HG03469 (cell line): ENCODE measurements around the gene TPH1.

Experiments
- ATAC-seq: cut with Tn5 transposase; IDR thresholded peaks from one replicate; pipeline ENCODE4 v1.9.1; 2021; ENCODE audit warnings: mild to moderate bottlenecking, moderate library complexity, moderate number of reproducible peaks; ENCODE audit not compliant: unreplicated experiment

TPH1 gene

DNA sequence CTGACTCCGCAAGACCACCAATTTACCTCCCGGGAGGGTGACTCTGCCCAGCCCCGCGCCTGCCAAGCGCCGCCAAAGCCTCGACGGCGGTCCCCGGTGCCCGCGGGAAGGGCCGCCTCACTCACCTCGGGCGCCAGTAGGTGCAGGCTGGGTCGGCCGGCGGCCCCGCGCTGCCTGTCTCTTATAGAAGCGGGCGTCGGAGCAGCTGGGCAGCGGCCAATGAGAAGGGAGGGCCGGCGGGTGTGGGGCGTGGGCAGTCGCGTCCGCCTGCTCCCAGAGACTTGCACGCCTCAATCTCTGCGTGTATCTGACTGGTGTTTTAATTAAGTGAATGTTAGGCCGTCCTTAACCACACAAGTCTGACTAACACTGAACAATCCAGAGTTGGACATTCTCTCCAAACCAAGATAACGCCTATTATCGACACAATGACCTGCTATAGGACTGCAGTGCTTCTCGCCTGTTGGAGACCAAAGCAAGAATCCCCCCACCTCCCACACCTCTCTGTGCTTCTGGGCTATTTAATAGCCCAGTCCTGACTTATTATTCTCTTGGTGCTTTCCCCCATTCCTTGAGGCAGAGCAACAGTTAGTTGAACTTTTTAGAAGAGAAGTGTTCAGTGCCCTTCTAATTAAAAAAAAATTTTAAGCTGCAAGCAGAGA, at the start of gene TPH1:
Gene TPH1, minus strand, starts transcription at position 154 of the 662 bp plus-strand sequence. CDS start 5,507 bp downstream, outside the sequence.
- ATAC-seq: no peak

GRCh38 chr11:18093959-18094358, 47.9 kb upstream of the TPH1 start:
- ATAC-seq: no peak

- no peak for ATAC-seq
These were observed 45.7 kb upstream of the TPH1 start for GRCh38 chr11:18091731-18092130.

- ATAC-seq: no peak
These were observed 42.9 kb upstream of the TPH1 start for GRCh38 chr11:18088966-18089365.

DNA sequence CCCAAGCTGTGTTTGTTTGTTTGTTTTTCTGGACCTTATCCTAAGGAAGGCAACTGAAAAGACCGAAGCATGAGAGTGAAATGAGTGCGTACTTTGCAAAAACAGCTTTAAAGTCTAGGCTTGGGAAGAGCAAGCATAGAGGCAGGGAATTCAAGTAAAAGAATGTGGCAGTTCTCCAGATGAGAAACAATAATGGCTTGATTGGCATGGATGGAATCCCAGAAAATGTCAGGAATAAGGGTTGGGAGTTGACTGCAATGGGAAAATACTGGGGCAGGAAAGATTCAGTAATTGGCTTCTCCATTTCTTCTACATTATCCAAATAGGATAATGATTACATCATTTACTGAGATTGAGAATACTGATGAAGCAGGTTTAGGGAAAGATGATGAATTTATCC, 42.3 kb upstream of the TPH1 start:
- no peak for ATAC-seq

DNA sequence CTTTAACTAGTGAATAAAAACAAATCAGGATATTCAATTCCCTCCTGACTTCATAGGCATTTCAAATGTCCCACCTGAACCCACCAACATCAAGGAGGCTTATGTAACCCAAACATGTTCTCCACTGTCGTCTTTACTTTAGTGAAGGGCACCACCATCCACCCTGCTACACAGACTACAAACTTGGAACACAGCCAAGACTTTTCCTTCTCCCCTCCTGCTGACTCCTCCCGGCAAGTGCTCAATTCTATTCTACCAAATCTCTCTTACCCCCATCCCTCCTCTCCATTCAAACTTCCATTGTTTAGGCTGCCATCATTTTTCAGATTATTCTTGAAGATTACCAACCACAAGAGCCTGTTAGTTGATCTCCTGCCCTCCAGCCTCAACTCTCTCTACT, 35.5 kb upstream of the TPH1 start:
- ATAC-seq: no peak

DNA sequence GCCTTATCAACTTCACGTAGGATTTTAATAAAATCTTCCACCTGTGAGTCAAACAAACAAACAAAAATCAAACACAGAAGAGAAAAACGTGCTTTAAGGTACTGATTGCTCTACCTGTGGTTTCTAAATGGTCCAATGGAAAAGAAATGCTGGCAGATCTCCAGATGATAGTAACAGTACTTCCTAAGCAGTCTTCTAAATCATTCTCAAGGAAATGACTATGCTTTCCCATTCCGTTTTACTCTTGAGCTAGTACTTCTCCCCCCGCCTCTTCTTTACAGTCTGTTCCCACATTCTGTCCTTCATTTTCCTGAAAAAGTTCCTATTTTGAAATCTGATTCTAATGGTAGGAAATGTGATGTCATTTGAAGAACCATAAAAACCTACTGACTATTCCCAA, 34.4 kb upstream of the TPH1 start:
- no peak for ATAC-seq

DNA sequence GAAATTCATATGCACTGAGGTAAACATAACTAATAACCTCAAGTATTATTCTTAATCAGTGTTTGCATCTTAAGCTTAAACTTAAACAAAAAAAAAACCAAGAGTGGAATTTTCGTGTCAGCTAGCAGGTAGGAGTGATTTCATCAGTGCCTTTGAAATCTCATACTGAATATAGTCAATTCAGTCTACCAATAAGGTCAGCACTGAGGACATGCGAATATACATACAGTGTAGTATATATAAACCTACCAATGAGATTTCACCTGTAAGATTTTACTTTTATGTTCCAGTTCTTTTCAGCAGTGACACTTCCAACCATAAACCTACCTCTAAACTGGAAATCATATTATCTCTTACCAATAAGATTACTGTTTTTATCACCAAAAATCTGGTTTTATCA, 32.8 kb upstream of the TPH1 start:
- no peak for ATAC-seq

DNA sequence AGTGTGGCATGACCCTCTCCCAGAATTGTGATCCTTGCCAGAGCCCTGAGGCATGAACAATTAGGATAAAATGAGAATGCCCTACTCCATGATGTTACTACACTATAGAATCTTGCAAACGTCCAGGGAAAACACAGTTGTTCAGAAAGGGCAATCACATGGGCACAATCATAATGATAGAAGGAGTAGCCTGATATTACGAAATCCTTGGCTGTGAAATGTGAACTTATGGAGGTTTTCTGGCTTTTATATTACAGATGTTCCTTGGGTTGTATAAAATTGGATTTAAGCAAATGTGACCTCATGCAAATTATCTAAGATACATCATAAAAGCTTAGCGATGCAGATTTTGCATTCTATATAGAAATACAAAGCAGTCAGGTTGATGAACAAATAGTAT, 29.4 kb upstream of the TPH1 start:
- no peak for ATAC-seq

- no peak for ATAC-seq
These were observed 25.1 kb upstream of the TPH1 start for GRCh38 chr11:18071098-18071705.

GRCh38 chr11:18067372-18067771, 21.3 kb upstream of the TPH1 start:
- no peak for ATAC-seq

DNA sequence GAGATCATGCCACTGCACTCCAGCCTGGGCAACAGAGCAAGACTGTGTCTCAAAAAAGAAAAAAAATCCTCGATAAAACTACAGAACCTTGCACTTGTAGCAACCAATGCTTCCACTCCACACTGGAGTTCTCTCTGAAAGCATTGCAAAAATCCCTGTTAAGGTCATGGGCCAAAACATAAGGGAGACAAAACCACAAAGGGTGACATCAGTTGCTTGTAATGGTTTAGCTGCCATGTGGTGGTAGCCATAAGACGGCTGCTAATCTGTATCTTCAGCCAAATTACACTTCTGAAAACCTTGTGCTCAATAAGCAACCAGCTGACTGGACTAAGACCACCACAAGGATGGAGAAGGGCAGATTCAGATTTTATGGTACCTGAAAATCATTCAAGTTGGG, 20.6 kb upstream of the TPH1 start:
- no peak for ATAC-seq

- ATAC-seq: no peak
These were observed 19.5 kb upstream of the TPH1 start for GRCh38 chr11:18065572-18065971.

DNA sequence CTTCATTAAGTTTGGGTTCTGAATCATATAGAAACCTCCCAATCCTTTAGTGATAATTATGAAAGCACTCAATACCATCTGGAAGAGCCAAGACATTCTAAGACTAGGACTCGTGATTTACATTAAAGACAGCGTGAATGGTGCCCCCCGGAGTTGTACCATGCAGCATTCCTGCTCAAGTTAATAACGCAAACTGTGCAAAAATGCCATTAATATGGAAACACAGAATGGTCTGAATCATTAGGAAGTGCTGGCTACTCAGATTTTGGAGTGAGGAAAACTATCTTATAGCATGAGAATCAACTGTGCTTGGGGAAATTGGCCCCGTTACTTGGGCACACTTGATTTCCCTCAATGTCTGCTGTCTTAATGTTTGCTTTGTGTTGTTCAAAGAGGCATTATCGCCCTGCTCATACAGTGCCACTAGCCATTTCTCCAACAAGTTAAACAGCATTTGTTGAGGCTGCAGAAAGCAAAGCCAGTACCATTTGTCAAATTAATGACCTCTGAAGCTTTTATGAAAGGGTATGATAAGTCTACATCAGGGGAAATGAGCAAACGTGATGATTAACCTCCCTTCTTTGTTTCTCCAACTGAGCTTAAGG, 18.5 kb upstream of the TPH1 start:
- ATAC-seq: no peak

- no peak for ATAC-seq
These were observed 17.9 kb upstream of the TPH1 start for GRCh38 chr11:18063862-18064434.

DNA sequence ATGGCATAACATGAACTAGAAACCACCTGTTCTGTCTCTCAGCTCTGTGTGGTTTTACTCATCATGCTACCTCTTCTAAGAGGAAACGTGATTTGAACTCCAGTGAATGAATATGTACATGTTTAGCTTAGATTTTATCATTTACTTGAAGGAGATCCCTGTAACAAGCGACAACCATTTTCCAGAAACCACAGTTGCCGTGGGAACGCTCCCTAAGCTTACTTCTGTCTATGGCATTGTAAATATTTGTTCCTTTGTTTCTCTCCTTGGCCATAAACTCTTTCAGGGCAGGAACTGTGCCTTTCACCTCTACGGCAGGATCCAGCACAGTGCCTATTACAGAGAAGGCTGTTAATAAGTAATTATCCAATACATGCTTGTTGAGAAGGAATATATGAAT, 17.1 kb upstream of the TPH1 start:
- no peak for ATAC-seq

DNA sequence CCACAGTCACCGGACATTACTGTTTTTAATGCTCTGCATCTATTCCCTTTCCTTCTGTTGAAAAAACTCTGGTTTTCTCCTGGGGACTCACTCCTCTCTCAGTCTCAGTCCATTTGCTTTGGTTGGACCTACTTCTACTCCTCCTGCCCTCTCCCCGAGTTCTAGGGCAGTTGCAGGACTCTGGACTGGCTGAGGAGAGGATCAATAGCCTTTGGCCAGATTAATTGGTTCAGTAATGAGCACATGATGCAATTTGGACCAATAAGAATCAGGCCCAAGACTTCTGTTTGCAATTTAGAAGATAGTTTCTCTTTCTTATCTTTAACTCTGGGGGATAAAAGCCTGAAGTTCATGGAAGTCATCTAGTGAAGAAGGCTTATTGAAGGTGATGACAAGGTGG, 15.3 kb upstream of the TPH1 start:
- no peak for ATAC-seq

- ATAC-seq: no peak
These were observed 10.6 kb upstream of the TPH1 start for GRCh38 chr11:18056561-18057181.

GRCh38 chr11:18054511-18055103, 8.5 kb upstream of the TPH1 start:
- no peak for ATAC-seq

GRCh38 chr11:18050848-18051247, 4.8 kb upstream of the TPH1 start:
- no peak for ATAC-seq

DNA sequence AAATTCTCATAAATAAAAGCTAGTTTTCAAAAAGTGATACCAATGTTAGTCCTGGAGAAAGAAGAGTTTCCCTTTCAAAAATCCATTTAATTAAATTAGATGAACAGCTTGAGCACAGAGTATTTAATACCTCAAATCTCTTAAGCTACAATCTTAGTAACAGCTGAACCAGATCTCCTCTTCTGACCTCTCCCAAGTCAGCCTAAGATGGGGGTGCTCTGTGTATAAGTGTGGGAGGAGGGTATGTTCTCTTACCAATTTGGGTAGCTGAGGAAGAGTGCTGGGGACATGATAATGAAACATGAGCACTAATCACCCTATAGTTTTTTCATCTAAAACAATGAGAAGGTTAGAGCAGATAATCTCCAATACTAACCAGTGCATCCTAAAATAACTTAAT, 9.6 kb downstream of the TPH1 start:
- ATAC-seq: no peak
